CD4-positive, alpha-beta memory T cell (primary cell): ENCODE data around the gene QKI. TPM values are rescaled to one million over a fixed set of nuclear protein-coding genes. Genes with fewer than 3 reads are reported as not detected.
A peak's percentile ranks its signal among the peaks of the same experiment; 100 is the strongest.

Experiments used
- CTCF ChIA-PET: fragments of 350-600 bp; sonication (Branson Sonifier 250); formaldehyde crosslinking; loops from one replicate; lab custom pipeline; 2021; ENCODE audit warnings: inconsistent platforms; ENCODE audit not compliant: partially characterized antibody; lab: Charles Lee
- POLR2A ChIA-PET: fragments of 350-600 bp; sonication (Branson Sonifier 250); formaldehyde crosslinking; loops from one replicate; lab custom pipeline; 2021; ENCODE audit not compliant: partially characterized antibody; lab: Charles Lee
- DNase-seq, 5 donors: peaks; one replicate each; pipeline versions ENCODE4 v3.0.0 to v3.0.0-alpha.2; 2020 to 2022; ENCODE audit warnings: mixed read lengths in 1 of 5
- H3K27ac ChIP-seq: one replicate; pipeline ENCODE4 v1.7.0; 2013; ENCODE audit warnings: low read depth, low read length
- H3K27me3 ChIP-seq: 2 replicates; pipeline ENCODE4 v1.7.0; 2013; ENCODE audit warnings: mild to moderate bottlenecking, low read length, moderate library complexity; ENCODE audit not compliant: insufficient read depth
- H3K36me3 ChIP-seq: 2 replicates; pipeline ENCODE4 v1.7.0; 2013; ENCODE audit warnings: mild to moderate bottlenecking, low read length, moderate library complexity; ENCODE audit not compliant: insufficient read depth
- H3K4me1 ChIP-seq: 2 replicates; pipeline ENCODE4 v1.7.0; 2013; ENCODE audit warnings: mild to moderate bottlenecking, low read length, moderate library complexity; ENCODE audit not compliant: insufficient read depth
- H3K4me3 ChIP-seq, 2 donors: one replicate each; pipeline ENCODE4 v1.7.0; 2013; ENCODE audit warnings: low read length in 2 of 2, mild to moderate bottlenecking in 1 of 2
- H3K9me3 ChIP-seq, 2 donors: one replicate each; pipeline ENCODE4 v1.7.0; 2013; ENCODE audit warnings: low read length in 2 of 2, control low read depth in 1 of 2; ENCODE audit not compliant: control insufficient read depth in 1 of 2
- H3K27ac Mint-ChIP-seq, 7 donors: one replicate each; pipeline ENCODE4 v1.8.0; 2020 to 2021; ENCODE audit warnings: mixed read lengths in 7 of 7, mild to moderate bottlenecking in 6 of 7, inconsistent platforms in 3 of 7, moderate library complexity in 3 of 7
- H3K27me3 Mint-ChIP-seq, 2 donors: one replicate each; pipeline ENCODE4 v1.8.0; 2020 to 2021; ENCODE audit warnings: mixed read lengths in 2 of 2
- H3K36me3 Mint-ChIP-seq, 2 donors: one replicate each; pipeline ENCODE4 v1.8.0; 2020 to 2021; ENCODE audit warnings: mixed read lengths in 2 of 2, inconsistent platforms in 1 of 2, mild to moderate bottlenecking in 1 of 2
- H3K4me1 Mint-ChIP-seq, 4 donors: one replicate each; pipeline ENCODE4 v1.8.0; 2020 to 2021; ENCODE audit warnings: mixed read lengths in 4 of 4, mild to moderate bottlenecking in 1 of 4
- H3K4me3 Mint-ChIP-seq, 8 donors: one replicate each; pipeline ENCODE4 v1.8.0; 2020 to 2021; ENCODE audit warnings: mixed read lengths in 8 of 8, mild to moderate bottlenecking in 7 of 8, moderate library complexity in 6 of 8, inconsistent platforms in 3 of 8
- H3K9me3 Mint-ChIP-seq, 8 donors: one replicate each; pipeline ENCODE4 v1.8.0; 2020 to 2021; ENCODE audit warnings: mixed read lengths in 8 of 8, mild to moderate bottlenecking in 5 of 8, inconsistent platforms in 3 of 8, moderate library complexity in 1 of 8
- intact Hi-C: fragments of 100-400 bp; cut with micrococcal nuclease; formaldehyde crosslinking; loops from one replicate; pipeline ENCODE4 v1.15.1; 2023
- polyA plus RNA-seq, 2 donors: library from polyadenylated mRNA; unstranded; fragments of 300-500 nt; fragmentation: Illumina TruSeq; gene quantifications; one replicate each; pipeline ENCODE4 v1.2.3, GENCODE V29; 2021
- total RNA-seq, 2 experiments: library from RNA; stranded (reverse); gene quantifications; one replicate each; pipeline ENCODE4 v1.2.3, GENCODE V29; 2021

The QKI gene
- total and polyA plus RNA-seq, 4 experiments from 2014 or later, result 7.7 to 66.4 (median 46.3) TPM

DNA sequence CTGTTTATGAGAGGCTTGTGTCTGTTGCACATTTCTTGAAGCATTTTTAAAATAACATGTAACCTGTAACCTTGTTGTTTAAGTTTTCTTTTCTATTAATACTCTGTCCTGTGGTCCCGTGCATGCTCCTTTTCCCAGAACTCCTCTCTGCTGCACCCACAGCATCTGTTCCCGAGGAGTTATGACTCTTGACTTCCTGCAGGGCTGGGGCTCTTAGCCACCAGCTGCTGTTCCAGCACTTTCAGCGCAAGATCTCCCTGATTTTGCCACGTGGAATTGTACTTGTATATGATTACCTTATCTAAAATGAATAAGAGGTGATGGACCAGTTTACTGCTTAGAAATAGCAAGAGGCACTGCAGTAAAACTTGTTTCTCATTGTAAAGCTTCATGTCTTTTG, 150.6 kb downstream of the QKI start:
- Histone ChIP-seq H3K4me1 (no peaks in the 10 kb centered on the region), H3K36me3 (peaks cover 27% of the 10 kb centered on the region), H3K9me3 (no peaks in the 10 kb centered on the region), H3K4me3 (no peak overlapping the region), H3K27me3 (no peaks in the 10 kb centered on the region), H3K27ac (no peak overlapping the region)
- Mint-ChIP-seq H3K4me1 (peaks cover 0 to 4% (median 0%) of the 10 kb centered on the region in 4 donors), H3K36me3 (peaks cover 26 to 32% of the 10 kb centered on the region in 2 donors), H3K27ac (peak overlapping the region in 1 of 7 donors; percentile 75), H3K4me3 (no peak overlapping the region), H3K9me3 (no peaks in the 10 kb centered on the region), H3K27me3 (no peaks in the 10 kb centered on the region)
- CTCF ChIA-PET, result no interaction called here
- intact Hi-C loops, result no loop called here
- DNase-seq, result no peak
- POLR2A ChIA-PET, result no interaction called here

DNA sequence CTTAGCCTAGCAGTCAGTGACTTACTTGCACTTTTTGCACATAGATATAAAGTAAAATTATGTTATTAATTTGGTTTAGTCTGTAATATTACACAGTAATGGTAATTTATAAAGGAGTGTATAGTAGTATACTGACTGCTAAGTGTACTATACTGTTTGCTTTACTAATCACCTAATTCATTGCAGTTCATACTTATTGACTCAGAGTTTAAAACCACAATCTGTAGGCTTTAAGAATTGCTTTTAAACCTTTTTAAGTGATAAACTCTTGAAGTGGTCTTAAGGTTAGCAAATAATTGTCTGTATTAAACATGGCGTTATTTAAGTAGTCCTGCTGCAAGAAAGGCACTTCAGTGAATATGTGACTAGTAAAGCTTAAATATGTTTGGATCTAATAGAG, 151.5 kb downstream of the QKI start:
- no peak overlapping the region for H3K4me3 ChIP-seq
- peaks cover 35 to 41% of the 10 kb centered on the region in 2 donors for H3K36me3 Mint-ChIP-seq
- H3K9me3 ChIP-seq, result no peaks in the 10 kb centered on the region
- no peaks in the 10 kb centered on the region for H3K27me3 ChIP-seq
- peaks cover 27% of the 10 kb centered on the region for H3K36me3 ChIP-seq
- ChIA-PET POLR2A (no interaction called here), CTCF (interaction anchor here (1.2 kb wide), 1 partner anchor 12 kb away, joined by 4 read pairs; no protein-coding TSS in a partner anchor)
- no peak for DNase-seq
- no peak overlapping the region for H3K27ac Mint-ChIP-seq
- no peak overlapping the region for H3K4me3 Mint-ChIP-seq
- H3K27me3 Mint-ChIP-seq, result no peaks in the 10 kb centered on the region
- no peaks in the 10 kb centered on the region for H3K4me1 ChIP-seq
- H3K4me1 Mint-ChIP-seq, result peaks cover 0 to 1% (median 0%) of the 10 kb centered on the region in 4 donors
- intact Hi-C loops, result no loop called here
- no peak overlapping the region for H3K27ac ChIP-seq
- H3K9me3 Mint-ChIP-seq, result no peaks in the 10 kb centered on the region

DNA sequence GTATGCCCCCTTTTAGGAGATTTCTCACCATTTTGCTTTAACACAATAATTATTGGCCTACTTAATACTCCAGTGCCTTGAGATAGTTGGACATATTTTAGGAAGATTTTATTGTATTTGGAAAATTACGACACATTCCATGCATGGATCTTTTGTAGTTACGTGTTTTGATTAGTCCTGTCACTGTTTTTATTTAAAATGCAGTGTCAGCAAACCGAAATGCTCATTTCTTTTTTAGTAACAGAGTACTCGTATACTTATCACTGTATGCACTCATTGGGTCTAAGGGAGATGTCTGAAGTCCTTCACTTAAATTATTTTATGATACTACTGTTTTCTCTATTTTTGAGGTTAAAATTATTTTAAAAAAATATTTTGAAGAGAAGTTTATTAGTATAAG, 153.8 kb downstream of the QKI start:
- H3K27me3 Mint-ChIP-seq, result no peaks in the 10 kb centered on the region
- Histone ChIP-seq H3K9me3 (no peaks in the 10 kb centered on the region), H3K36me3 (peaks cover 20% of the 10 kb centered on the region), H3K4me3 (no peak overlapping the region), H3K4me1 (no peaks in the 10 kb centered on the region), H3K27ac (no peak overlapping the region), H3K27me3 (no peaks in the 10 kb centered on the region)
- H3K9me3 Mint-ChIP-seq, result no peaks in the 10 kb centered on the region
- H3K4me1 Mint-ChIP-seq, result no peaks in the 10 kb centered on the region
- peak overlapping the region in 1 of 7 donors; percentile 82 for H3K27ac Mint-ChIP-seq
- peaks cover 43 to 44% of the 10 kb centered on the region in 2 donors for H3K36me3 Mint-ChIP-seq
- intact Hi-C loops, result no loop called here
- DNase-seq, result no peak
- no peak overlapping the region for H3K4me3 Mint-ChIP-seq
- ChIA-PET POLR2A (no interaction called here), CTCF (no interaction called here)

DNA sequence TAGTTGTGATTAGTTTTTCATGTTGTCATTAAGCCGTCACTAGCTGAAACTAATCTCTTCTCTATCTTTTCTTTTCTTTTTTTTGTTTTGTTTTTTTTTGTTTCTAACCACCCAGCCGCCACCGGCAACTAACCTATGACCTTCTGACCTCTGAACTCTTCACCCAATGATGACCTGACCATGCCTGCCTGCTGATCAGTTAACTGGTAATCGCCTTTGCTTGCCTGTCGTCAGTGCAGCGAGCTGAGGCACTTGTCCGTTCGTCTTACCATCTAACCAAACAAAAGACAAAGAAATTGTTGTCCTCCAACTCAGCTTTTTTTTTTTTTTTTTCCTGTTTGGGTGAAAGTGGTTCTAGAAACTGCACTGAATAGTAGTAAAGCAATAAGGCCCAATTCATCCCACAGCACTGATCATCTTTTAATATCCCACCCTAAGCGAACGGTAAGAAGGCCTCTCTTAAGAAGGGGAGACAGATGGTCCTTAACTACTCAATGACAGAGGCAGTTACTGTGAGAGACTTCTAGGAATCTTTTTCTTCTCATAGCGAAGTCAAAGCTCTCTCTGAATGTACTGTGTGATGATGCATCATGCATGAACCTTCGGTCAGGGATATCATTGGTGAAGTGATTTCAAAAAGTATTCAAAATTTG, 156.2 kb downstream of the QKI start:
- ChIA-PET POLR2A (no interaction called here), CTCF (no interaction called here)
- Mint-ChIP-seq H3K4me3 (no peak overlapping the region), H3K27ac (no peak overlapping the region), H3K27me3 (no peaks in the 10 kb centered on the region), H3K4me1 (no peaks in the 10 kb centered on the region), H3K36me3 (peaks cover 26 to 33% of the 10 kb centered on the region in 2 donors), H3K9me3 (no peaks in the 10 kb centered on the region)
- Histone ChIP-seq H3K4me3 (no peak overlapping the region), H3K27me3 (no peaks in the 10 kb centered on the region), H3K27ac (no peak overlapping the region), H3K4me1 (no peaks in the 10 kb centered on the region), H3K9me3 (no peaks in the 10 kb centered on the region), H3K36me3 (peaks cover 5% of the 10 kb centered on the region)
- DNase-seq, result no peak
- intact Hi-C loops, result no loop called here

DNA sequence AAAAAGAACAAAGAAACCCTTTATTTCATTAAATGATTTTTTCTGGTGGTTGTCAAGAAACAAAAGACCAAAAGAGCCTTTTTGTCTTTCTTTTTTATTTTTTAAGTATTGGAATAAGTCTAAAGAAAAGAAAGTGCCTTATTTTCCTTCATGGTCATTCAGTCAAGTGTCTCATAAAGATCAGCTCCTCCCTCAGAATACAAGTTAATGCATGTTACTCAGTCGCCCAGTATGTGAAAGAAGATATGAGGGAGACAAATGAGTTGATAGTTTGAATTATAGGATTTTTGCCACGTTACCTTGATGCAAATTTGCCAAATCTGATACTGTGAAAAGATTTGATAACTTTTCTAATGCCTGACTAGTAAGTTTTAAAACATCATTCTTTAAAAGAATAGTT, 157.2 kb downstream of the QKI start:
- H3K4me1 ChIP-seq, result no peaks in the 10 kb centered on the region
- DNase-seq, result no peak
- H3K36me3 ChIP-seq, result no peaks in the 10 kb centered on the region
- no peaks in the 10 kb centered on the region for H3K4me1 Mint-ChIP-seq
- H3K9me3 ChIP-seq, result no peaks in the 10 kb centered on the region
- intact Hi-C loops, result no loop called here
- no peak overlapping the region for H3K27ac Mint-ChIP-seq
- no peaks in the 10 kb centered on the region for H3K9me3 Mint-ChIP-seq
- ChIA-PET CTCF (no interaction called here), POLR2A (no interaction called here)
- H3K27me3 ChIP-seq, result no peaks in the 10 kb centered on the region
- no peak overlapping the region for H3K27ac ChIP-seq
- H3K36me3 Mint-ChIP-seq, result peaks cover 26 to 30% of the 10 kb centered on the region in 2 donors
- no peaks in the 10 kb centered on the region for H3K27me3 Mint-ChIP-seq
- no peak overlapping the region for H3K4me3 ChIP-seq
- no peak overlapping the region for H3K4me3 Mint-ChIP-seq

DNA sequence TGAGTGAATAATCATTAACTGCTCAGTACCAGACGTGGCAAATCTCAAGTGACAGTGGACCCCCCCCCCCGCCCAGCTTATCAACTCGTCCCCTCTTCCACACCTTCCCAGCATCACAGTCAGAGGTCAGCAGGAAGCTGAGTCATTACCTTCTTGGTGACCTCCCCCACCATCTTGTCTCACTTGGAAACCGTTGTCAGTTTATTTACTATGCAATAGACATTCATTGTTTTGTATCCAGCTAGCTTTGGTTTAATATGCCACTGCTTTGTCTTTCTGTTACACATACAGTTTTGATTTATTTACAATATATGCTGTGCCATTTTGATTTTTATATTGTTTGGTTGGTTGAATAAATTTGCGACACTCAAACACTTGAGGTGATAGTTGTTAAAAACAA, 158.1 kb downstream of the QKI start:
- no peaks in the 10 kb centered on the region for H3K9me3 ChIP-seq
- Mint-ChIP-seq H3K27me3 (no peaks in the 10 kb centered on the region), H3K4me3 (no peak overlapping the region), H3K9me3 (no peaks in the 10 kb centered on the region), H3K4me1 (no peaks in the 10 kb centered on the region), H3K36me3 (peaks cover 26% of the 10 kb centered on the region in 2 donors), H3K27ac (no peak overlapping the region)
- ChIA-PET POLR2A (no interaction called here), CTCF (no interaction called here)
- no peak overlapping the region for H3K4me3 ChIP-seq
- no peak for DNase-seq
- H3K36me3 ChIP-seq, result no peaks in the 10 kb centered on the region
- H3K4me1 ChIP-seq, result no peaks in the 10 kb centered on the region
- H3K27me3 ChIP-seq, result no peaks in the 10 kb centered on the region
- H3K27ac ChIP-seq, result no peak overlapping the region
- intact Hi-C loops, result no loop called here

DNA sequence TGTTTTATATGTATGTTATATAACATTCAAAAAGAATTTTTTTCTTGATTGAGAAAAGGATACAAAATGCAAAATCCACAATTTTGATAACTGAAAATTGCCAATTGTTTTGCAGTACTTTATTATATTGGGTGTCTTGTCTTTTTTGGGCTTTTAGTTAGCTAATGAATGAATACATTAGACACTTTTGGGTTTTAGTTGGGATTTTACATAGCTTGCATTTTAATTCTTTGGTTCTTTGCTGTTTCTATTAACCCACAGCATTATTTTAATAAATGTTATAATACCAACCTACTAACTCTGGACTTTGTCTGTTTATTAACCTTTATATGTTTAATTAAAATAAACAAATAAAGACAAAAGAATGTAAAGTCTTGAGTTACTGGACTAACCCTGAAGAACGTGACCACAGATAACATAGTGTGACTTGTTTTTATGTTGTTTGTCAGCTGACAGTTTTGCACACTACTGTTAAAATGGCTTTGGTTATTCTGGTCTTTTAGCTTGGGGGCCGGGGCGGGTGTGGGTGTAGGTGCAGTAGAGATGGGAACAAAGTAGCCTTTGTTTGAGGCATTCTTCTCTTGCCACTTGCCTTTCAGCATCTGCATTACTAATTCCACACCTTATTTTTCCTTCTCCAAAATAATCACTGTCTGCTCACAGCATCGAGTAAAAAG, 159.1 kb downstream of the QKI start:
- no peaks in the 10 kb centered on the region for H3K4me1 Mint-ChIP-seq
- intact Hi-C loops, result no loop called here
- H3K27ac Mint-ChIP-seq, result no peak overlapping the region
- CTCF ChIA-PET, result no interaction called here
- no peak for DNase-seq
- Histone ChIP-seq H3K4me3 (no peak overlapping the region), H3K27me3 (no peaks in the 10 kb centered on the region), H3K9me3 (no peaks in the 10 kb centered on the region), H3K27ac (no peak overlapping the region), H3K4me1 (no peaks in the 10 kb centered on the region), H3K36me3 (no peaks in the 10 kb centered on the region)
- POLR2A ChIA-PET, result no interaction called here
- peaks cover 26% of the 10 kb centered on the region in 2 donors for H3K36me3 Mint-ChIP-seq
- no peaks in the 10 kb centered on the region for H3K9me3 Mint-ChIP-seq
- no peaks in the 10 kb centered on the region for H3K27me3 Mint-ChIP-seq
- H3K4me3 Mint-ChIP-seq, result no peak overlapping the region
